GM12864 (cell line): ENCODE measurements around the gene SBNO2.
"Not testable (repeated sequence)": the region's sequence is repeated elsewhere in the genome, so short reads cannot be mapped to it uniquely, and the experiment has no call there.

ENCODE experiments used
- DNase-seq: peaks from one replicate; pipeline ENCODE4 v3.0.0-alpha.2; 2011; ENCODE audit warnings: low read depth
- H3K4me3 ChIP-seq: 2 replicates; pipeline ENCODE4 v1.5.1; 2011; ENCODE audit warnings: mild to moderate bottlenecking, low read depth, low read length, control low read depth
- TF ChIP-seq, protein P1 (sequence below): IDR thresholded peaks from 2 replicates; pipeline ENCODE4 v1.5.1; 2011; ENCODE audit warnings: low read depth, mild to moderate bottlenecking, moderate library complexity, low read length, control low read depth, inconsistent platforms; ENCODE audit errors: missing control alignments

SBNO2 gene

DNA sequence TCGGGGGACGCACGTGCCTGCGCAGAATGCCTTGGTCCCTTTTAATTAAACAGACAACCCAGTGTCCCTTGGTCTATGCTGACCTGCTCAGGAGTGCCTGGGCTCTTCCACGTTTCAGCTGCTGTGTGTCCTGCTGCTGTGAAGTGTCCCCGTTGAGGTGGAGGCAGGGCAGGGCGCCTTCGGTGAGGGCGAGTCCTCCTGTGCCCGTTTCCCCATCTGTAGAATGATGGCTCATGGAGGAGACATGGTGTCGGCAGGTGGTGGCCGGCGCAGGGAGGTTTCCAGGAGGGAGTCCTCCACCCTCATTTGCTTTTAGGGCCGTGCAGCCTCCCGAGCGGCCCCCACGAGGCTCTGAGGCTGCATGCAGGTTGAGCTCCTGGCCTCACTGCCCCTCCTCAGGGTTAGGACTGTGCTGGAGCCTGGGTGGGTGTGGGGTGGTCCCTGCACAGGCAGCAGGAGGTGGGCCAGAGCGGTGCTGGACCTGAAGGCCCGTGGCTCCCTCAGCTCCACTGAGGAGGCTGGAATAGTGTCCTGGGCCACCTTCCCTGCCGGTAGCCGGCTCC lies 40.3 kb upstream of the SBNO2 start:
- TF ChIP-seq, protein P1, sequence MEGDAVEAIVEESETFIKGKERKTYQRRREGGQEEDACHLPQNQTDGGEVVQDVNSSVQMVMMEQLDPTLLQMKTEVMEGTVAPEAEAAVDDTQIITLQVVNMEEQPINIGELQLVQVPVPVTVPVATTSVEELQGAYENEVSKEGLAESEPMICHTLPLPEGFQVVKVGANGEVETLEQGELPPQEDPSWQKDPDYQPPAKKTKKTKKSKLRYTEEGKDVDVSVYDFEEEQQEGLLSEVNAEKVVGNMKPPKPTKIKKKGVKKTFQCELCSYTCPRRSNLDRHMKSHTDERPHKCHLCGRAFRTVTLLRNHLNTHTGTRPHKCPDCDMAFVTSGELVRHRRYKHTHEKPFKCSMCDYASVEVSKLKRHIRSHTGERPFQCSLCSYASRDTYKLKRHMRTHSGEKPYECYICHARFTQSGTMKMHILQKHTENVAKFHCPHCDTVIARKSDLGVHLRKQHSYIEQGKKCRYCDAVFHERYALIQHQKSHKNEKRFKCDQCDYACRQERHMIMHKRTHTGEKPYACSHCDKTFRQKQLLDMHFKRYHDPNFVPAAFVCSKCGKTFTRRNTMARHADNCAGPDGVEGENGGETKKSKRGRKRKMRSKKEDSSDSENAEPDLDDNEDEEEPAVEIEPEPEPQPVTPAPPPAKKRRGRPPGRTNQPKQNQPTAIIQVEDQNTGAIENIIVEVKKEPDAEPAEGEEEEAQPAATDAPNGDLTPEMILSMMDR, result no peak
- no peak overlapping the region for H3K4me3 ChIP-seq

DNA sequence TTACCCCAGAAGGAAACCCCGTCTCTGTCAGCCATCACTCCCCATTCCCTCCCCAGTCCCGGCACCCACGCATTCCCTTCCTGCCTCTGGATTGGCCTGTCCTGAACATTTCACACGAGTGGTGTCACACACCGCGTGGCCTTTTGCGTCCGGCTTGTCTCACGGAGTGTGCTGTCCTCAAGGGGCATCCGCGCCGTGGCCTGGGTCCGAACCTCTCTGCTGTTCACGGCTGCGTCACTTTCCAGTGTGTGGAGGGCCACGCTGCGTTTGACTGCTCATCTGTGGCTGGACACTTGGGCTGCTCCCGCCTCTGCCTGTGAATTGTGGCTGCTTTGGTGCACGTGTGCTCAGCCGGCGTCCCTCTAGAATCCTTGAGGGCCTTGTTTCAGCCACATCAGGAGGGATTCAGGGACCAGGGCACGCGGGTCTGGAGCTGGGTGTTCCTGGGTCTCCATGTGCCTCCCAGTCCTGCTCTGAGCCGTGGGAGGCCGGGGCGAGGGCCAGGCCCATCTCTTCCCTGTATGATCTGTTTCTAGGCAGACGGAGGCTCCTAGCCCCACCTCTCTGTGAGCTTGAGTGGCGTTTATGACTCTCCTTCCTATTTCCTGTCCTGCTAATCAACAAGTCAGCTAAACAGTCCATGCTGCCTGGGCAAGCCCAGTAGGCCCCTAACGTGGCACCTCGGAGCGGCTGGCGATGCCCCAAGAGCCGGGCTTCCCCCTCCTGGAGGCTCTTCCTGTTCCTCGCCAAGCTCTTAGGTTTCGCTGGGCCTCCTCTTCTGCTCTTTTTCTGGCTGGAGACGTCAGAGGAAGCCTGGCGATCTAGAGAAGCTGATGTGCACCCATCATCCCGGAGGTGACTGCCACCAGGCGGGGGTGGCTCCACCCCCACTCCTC lies 39.6 kb upstream of the SBNO2 start:
- DNase-seq, result no peak
- TF ChIP-seq, protein P1, result no peak
- H3K4me3 ChIP-seq, result peak overlapping the region; percentile 12; the same call in 1 of the 2 replicates

More for the DNA sequence above, 40.3 kb upstream of the SBNO2 start:
- DNase-seq, result no peak

DNA sequence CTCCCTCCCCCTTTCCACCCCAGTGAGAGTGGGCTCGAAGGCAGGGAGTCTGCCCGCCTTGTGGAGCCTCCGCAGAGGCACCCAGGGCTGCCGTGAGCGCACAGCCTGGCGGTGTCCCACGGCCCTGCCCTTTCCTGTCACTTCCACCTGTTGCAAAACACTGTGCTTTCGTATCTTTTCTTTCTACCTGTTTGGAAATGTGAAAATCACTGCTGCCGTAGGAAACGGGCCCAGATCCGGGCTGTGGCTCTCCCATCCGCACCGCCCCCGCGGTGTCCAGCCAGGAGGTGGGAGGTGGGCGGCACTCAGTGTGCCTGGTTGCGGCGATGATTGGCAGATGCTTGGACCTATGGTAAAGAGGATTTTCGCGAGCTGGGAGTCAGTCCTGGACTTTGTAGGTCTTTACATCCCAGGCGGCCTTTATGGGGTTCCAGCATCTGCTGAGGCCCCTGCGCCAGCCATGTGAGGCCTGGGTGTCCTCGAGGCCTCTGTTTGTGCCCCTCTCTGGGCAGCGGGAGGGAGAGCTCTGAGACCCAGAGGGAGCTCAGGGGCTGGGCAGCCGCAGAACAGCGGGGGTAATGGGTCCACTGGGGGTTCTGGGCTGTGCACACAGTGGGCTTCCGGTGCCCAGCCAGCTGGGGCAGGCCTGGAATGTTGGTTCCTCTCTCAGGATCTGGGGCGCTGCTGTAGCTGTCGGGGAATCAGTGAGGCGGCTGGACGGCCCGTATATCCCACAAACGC lies 37.6 kb upstream of the SBNO2 start:
- no peak for DNase-seq
- TF ChIP-seq, protein P1, result no peak
- no peak overlapping the region for H3K4me3 ChIP-seq

DNA sequence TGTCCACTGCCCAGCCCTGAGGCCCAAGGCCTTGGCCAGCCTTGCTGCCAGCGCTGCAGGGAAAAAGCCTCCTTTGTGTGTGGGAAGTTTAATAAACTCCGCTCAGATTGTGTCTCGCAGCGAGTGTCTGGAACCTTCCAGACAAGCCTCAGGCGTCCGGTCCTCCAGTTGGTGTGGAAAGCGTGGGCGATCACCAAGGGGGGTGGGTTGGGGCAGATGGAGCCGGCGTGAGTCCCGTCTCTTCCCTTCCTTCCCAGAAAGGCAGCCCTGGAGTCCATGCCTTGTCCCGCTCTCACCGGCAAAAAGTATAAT lies 36.1 kb upstream of the SBNO2 start:
- DNase-seq, result no peak
- H3K4me3 ChIP-seq, result no peak overlapping the region
- TF ChIP-seq, protein P1, result no peak

DNA sequence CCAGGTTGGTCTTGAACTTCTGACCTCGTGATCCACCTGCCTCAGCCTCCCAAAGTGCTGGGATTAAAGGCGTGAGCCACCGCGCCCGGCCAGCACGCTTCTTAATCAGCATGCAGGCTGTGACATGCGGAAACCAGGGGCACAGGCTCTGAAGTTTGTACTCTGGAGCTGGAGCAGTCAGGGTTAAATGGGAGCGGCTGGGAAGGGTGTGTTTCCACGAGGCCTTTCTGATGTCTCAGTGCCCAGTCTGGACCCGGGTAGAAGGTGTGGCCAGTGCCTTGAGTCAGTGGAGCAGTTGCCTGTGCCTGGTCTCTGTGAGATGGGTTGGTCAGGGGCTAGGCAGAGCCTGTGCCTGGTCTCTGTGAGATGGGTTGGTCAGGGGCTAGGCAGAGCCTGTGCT lies 34.8 kb upstream of the SBNO2 start:
- H3K4me3 ChIP-seq, DNase-seq: not testable (repeated sequence)

DNA sequence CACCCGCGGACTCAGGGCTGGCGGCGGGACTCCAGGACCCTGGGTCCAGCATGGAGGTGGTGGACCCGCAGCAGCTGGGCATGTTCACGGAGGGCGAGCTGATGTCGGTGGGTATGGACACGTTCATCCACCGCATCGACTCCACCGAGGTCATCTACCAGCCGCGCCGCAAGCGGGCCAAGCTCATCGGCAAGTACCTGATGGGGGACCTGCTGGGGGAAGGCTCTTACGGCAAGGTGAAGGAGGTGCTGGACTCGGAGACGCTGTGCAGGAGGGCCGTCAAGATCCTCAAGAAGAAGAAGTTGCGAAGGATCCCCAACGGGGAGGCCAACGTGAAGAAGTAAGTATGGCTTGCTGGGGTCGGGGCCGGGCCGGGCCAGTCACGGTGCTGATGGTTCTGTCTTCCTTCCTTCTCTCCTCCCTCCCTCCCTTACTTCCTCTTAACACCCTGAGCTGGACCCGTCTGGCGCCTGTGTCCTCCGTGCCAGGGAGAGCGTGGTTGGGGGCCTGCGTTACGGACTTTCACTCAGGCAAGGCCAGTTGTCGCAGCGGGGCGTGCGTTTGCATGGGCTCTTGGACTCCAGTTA lies 32.9 kb upstream of the SBNO2 start:
- peak overlapping the region; percentile 82 for H3K4me3 ChIP-seq
- TF ChIP-seq, protein P1, result no peak
- no peak for DNase-seq
